Choroid plexus epithelial cell (primary cell): ENCODE results near the gene RBM19.

Experiments used
- DNase-seq: peaks from one replicate; pipeline ENCODE4 v3.0.0-alpha.2; 2010; ENCODE audit warnings: low read depth
- H3K4me3 ChIP-seq: 2 replicates; pipeline ENCODE4 v1.5.1; 2011; ENCODE audit warnings: low read depth, mild to moderate bottlenecking, control low read depth, low read length, moderate library complexity
- TF ChIP-seq, protein P1 (sequence below): conservative IDR thresholded peaks from 2 replicates; pipeline ENCODE4 v1.5.1; 2011; ENCODE audit warnings: low read depth, mild to moderate bottlenecking, control low read depth, inconsistent platforms, low read length, moderate library complexity

Gene RBM19

DNA sequence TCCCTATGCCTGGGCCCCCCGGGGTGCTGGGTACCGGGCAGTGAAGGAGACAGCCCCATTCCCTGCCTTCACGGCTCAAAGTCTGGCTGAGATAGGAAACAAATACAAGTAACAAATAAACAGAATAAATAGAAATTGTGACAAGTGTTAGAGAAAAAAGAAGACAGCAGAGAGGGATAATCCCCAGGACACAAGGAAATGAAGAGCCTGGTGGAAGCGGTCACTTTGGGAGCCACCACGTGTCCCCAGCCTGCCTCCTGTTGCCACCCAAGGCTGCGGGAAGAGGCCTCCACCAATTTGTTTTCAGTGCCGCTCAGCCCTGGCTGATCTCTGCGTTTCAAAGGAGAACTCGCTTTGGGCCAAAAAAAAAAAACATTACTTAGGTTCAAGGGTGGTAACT, 31.2 kb downstream of the RBM19 start:
- TF ChIP-seq, protein P1, sequence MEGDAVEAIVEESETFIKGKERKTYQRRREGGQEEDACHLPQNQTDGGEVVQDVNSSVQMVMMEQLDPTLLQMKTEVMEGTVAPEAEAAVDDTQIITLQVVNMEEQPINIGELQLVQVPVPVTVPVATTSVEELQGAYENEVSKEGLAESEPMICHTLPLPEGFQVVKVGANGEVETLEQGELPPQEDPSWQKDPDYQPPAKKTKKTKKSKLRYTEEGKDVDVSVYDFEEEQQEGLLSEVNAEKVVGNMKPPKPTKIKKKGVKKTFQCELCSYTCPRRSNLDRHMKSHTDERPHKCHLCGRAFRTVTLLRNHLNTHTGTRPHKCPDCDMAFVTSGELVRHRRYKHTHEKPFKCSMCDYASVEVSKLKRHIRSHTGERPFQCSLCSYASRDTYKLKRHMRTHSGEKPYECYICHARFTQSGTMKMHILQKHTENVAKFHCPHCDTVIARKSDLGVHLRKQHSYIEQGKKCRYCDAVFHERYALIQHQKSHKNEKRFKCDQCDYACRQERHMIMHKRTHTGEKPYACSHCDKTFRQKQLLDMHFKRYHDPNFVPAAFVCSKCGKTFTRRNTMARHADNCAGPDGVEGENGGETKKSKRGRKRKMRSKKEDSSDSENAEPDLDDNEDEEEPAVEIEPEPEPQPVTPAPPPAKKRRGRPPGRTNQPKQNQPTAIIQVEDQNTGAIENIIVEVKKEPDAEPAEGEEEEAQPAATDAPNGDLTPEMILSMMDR: no peak
- no peak for DNase-seq
- H3K4me3 ChIP-seq: no peak overlapping the region

DNA sequence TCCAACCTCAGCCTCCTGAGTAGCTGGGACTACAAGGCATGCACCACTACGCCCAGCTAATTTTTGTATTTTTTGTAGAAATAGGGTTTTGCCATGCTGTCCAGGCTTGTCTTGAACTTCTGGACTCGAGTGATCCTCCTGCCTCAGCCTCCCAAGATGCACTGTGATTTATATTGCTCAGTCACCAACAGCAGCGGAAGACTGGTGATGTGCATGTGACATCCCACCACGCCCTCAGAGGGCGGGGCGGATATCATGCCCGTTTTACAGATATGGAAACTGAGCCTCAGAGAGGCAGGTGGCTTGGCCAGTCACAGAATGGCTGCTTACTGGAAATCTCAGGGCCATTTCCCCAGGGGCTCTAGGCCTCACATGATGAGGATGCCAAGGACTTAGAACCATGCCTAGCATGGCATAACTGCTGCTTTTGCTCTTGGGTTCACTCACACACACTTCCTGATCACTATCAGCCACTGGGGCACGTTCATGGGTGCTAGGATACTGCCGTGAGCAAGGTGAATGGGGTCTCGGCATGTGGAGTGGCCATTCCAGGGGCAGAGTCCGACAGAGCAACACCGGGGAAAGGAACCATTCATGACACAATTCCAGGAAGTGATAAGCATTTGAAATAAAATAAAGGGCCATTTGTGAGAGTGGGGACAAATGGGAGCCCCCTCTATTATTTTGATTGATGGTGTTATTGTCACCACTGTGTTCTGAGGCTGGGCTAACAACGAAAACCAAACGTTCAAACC, 31.9 kb downstream of the RBM19 start:
- no peak for DNase-seq
- H3K4me3 ChIP-seq: no peak overlapping the region
- TF ChIP-seq, protein P1: no peak

DNA sequence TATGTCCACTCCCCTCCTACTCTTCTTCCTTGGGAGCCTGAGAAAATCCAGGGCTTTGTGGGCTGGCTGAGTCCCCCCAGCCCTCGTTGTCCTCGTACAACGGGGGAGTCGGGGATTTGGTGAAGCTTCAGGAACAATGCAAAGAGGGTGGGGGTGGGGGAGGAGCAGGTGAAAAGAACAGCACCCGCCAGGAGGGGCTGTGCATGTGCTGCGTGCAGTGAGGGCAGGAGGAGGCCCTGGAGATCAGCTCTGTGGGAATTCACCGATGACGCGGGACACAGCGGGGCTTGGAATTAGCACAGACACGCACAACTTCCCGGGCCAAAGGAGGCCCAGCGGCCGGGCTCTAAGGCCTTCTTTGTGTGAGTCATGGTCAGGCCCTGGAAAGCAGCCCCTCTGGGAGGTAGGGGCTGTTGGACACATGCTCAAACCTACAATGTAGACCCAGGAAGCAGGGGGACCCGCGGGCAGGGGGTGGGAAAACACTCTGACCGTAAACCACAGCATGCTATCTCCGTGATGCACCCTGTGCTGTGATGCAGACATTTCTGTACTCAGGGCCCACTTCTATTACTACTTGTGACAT, 32.8 kb downstream of the RBM19 start:
- H3K4me3 ChIP-seq: no peak overlapping the region
- TF ChIP-seq, protein P1: peak; percentile 36
- DNase-seq: peak; percentile 96

GRCh38 chr12:113932381-113933196, 33.5 kb downstream of the RBM19 start:
- peak; percentile 50 for DNase-seq
- TF ChIP-seq, protein P1: no peak
- H3K4me3 ChIP-seq: no peak overlapping the region

GRCh38 chr12:113931517-113931916, 34.6 kb downstream of the RBM19 start:
- no peak for DNase-seq
- TF ChIP-seq, protein P1: no peak

DNA sequence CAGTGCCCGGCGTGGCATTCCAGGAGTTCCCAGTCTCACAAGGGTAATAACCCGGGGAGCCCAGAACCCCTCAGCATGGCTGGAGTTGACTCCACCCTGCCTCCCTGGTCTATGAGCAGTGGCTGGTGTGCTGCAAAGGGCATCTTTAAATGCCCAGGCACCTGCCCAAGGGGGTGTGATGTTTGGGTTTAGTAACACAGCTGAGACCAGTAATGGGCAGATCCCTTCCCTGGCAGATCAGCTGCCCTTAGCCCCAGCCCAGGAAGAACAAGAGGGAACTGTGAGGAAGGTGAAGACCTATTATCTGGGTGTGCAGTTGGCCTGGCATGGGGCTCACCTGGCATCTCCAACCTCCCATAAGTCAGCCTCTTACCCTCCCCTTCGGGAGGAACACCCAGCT, 35.9 kb downstream of the RBM19 start:
- DNase-seq: no peak
- no peak overlapping the region for H3K4me3 ChIP-seq
- TF ChIP-seq, protein P1: no peak

More at GRCh38 chr12:113931517-113931916, 34.6 kb downstream of the RBM19 start:
- no peak overlapping the region for H3K4me3 ChIP-seq
